Gastroesophageal sphincter (tissue), 4 donors: ENCODE results near the gene HDAC11. TPM values are rescaled to one million over a fixed set of nuclear protein-coding genes. Genes with fewer than 3 reads are reported as not detected.

Source experiments
- ATAC-seq: fragments of 150-250 bp; one replicate; pipeline ENCODE4 v1.9.1; 2016; ENCODE audit warnings: mild to moderate bottlenecking, moderate library complexity
- H3K27ac ChIP-seq, 4 donors: fragments of 200-600 bp; sonication (generic) in 3 of 4; 1 replicate in 3 of 4; 2 replicates in 1 of 4; pipeline ENCODE4 v1.5.1; 2016 to 2019
- H3K27me3 ChIP-seq: fragments of 200-600 bp; sonication (generic); one replicate; pipeline ENCODE4 v1.5.1; 2019
- H3K36me3 ChIP-seq, 2 donors: fragments of 200-600 bp; sonication (generic); one replicate each; pipeline ENCODE4 v1.5.1; 2019; ENCODE audit warnings: control low read depth in 1 of 2
- H3K4me1 ChIP-seq, 3 donors: fragments of 200-600 bp; sonication (generic); 1 replicate in 2 of 3; 2 replicates in 1 of 3; pipeline ENCODE4 v1.5.1; 2016 to 2019; ENCODE audit warnings: control low read depth in 2 of 3
- H3K4me3 ChIP-seq, 2 donors: fragments of 200-600 bp; sonication (generic); one replicate each; pipeline ENCODE4 v1.5.1; 2019; ENCODE audit warnings: mild to moderate bottlenecking in 1 of 2, moderate library complexity in 1 of 2
- H3K9me3 ChIP-seq, 3 donors: fragments of 200-600 bp; sonication (generic); one replicate each; pipeline ENCODE4 v1.5.1; 2017 to 2019; ENCODE audit warnings: control low read depth in 2 of 3
- CTCF ChIP-seq, 4 experiments: fragments of 200-600 bp in 2 of 4; fragments of 450-650 bp in 2 of 4; sonication (generic) in 1 of 4; IDR thresholded peaks; one replicate each; pipeline ENCODE4 v1.5.1; 2017 to 2019; ENCODE audit warnings: antibody characterized with exemption in 4 of 4, mild to moderate bottlenecking in 2 of 4, moderate library complexity in 2 of 4
- EP300 ChIP-seq: sonication (generic); formaldehyde crosslinking; IDR thresholded peaks from one replicate; pipeline ENCODE4 v1.6.1; 2017; ENCODE audit warnings: antibody characterized with exemption, mild to moderate bottlenecking
- POLR2A ChIP-seq, 2 donors: fragments of 450-650 bp; IDR thresholded peaks; one replicate each; pipeline ENCODE4 v1.6.1; 2017; ENCODE audit warnings: antibody characterized with exemption in 2 of 2, mild to moderate bottlenecking in 2 of 2, moderate library complexity in 1 of 2
- POLR2AphosphoS5 ChIP-seq: sonication (generic); formaldehyde crosslinking; IDR thresholded peaks from one replicate; pipeline ENCODE4 v1.6.1; 2017; ENCODE audit warnings: antibody characterized with exemption
- WGBS, 2 donors: methylation state at CpG; one replicate each; pipeline ENCODE4 v1.1.5; 2018; ENCODE audit warnings: low coverage in 1 of 2; 5-methylcytosine and 5-hydroxymethylcytosine counted together
- total RNA-seq, 4 donors: library from RNA; depleted of rRNA; stranded (reverse); fragments of >200 nt; gene quantifications; one replicate each; pipeline ENCODE4 v1.1.0, GENCODE V29; 2016

The HDAC11 gene
- total RNA-seq, 4 donors from 2014 or later, result 22.3 to 37.1 (median 30.0) TPM

- H3K27ac ChIP-seq, result no peak overlapping the region
- no peaks in the 10 kb centered on the region for H3K9me3 ChIP-seq
- no peaks in the 10 kb centered on the region for H3K36me3 ChIP-seq
- 0 to 49% methylated on average over 1 to 5 of the region's 5 CpGs for WGBS, 2 donors
- H3K4me1 ChIP-seq, result peaks cover 0 to 6% (median 0%) of the 10 kb centered on the region in 3 donors
- H3K4me3 ChIP-seq, result no peak overlapping the region
- H3K27me3 ChIP-seq, result peaks cover 12% of the 10 kb centered on the region
- TF ChIP-seq EP300 (no peak), POLR2A (IDR thresholded peaks at IDR 0.05) (no peak), CTCF (IDR thresholded peaks at IDR 0.05) (no peak), POLR2AphosphoS5 (no peak)
- ATAC-seq, result no peak
Observed at GRCh38 chr3:13462822-13463221, 17.3 kb upstream of the HDAC11 start.

- ATAC-seq, result no peak
- Histone ChIP-seq H3K27ac (no peak overlapping the region), H3K4me1 (peaks cover 0 to 6% (median 0%) of the 10 kb centered on the region in 3 donors), H3K36me3 (no peaks in the 10 kb centered on the region), H3K4me3 (no peak overlapping the region), H3K9me3 (no peaks in the 10 kb centered on the region), H3K27me3 (peaks cover 12% of the 10 kb centered on the region)
- 73 to 76% methylated on average over 5 to 7 of the region's 11 CpGs for WGBS, 2 donors
- TF ChIP-seq CTCF (IDR thresholded peaks at IDR 0.05) (no peak), POLR2A (IDR thresholded peaks at IDR 0.05) (no peak), POLR2AphosphoS5 (no peak)
Observed at GRCh38 chr3:13463618-13464400, 16.3 kb upstream of the HDAC11 start.

GRCh38 chr3:13465236-13465873 lies 14.8 kb upstream of the HDAC11 start:
- ATAC-seq, result no peak
- Histone ChIP-seq H3K4me1 (peaks cover 0 to 6% (median 0%) of the 10 kb centered on the region in 3 donors), H3K9me3 (no peaks in the 10 kb centered on the region), H3K4me3 (no peak overlapping the region), H3K27me3 (peaks cover 5% of the 10 kb centered on the region), H3K36me3 (no peaks in the 10 kb centered on the region), H3K27ac (no peak overlapping the region)
- WGBS, 2 donors, result 47 to 52% methylated on average over 3 to 4 of the region's 4 CpGs
- TF ChIP-seq POLR2AphosphoS5 (no peak), CTCF (IDR thresholded peaks at IDR 0.05) (no peak), EP300 (no peak), POLR2A (IDR thresholded peaks at IDR 0.05) (no peak)

GRCh38 chr3:13466781-13467180 lies 13.3 kb upstream of the HDAC11 start:
- H3K27me3 ChIP-seq, result no peaks in the 10 kb centered on the region
- no peaks in the 10 kb centered on the region for H3K9me3 ChIP-seq
- H3K4me1 ChIP-seq, result peaks cover 0 to 6% (median 0%) of the 10 kb centered on the region in 3 donors
- no peak overlapping the region for H3K27ac ChIP-seq
- no peaks in the 10 kb centered on the region for H3K36me3 ChIP-seq
- no peak for ATAC-seq
- no peak for TF ChIP-seq POLR2AphosphoS5
- no peak for TF ChIP-seq EP300
- TF ChIP-seq POLR2A (IDR thresholded peaks at IDR 0.05), result no peak
- TF ChIP-seq CTCF (IDR thresholded peaks at IDR 0.05), result no peak
- no peak overlapping the region for H3K4me3 ChIP-seq
- 84 to 85% methylated on average over 2 to 4 of the region's 4 CpGs for WGBS, 2 donors
